Body of pancreas (tissue), 4 donors: ENCODE results near the gene NES.

Experiments used
- POLR2A ChIP-seq, 3 donors: fragments of 450-650 bp; IDR thresholded peaks; one replicate each; pipeline ENCODE4 v1.6.1; 2016; ENCODE audit warnings: antibody characterized with exemption in 3 of 3, mild to moderate bottlenecking in 2 of 3
- TF ChIP-seq, protein P1 (sequence below), 7 experiments: fragments of 450-650 bp in 4 of 7; fragments of 200-600 bp in 3 of 7; sonication (generic) in 3 of 7; IDR thresholded peaks; one replicate each; pipeline ENCODE4 v1.5.1; 2016 to 2019; ENCODE audit warnings: antibody characterized with exemption in 7 of 7

DNA sequence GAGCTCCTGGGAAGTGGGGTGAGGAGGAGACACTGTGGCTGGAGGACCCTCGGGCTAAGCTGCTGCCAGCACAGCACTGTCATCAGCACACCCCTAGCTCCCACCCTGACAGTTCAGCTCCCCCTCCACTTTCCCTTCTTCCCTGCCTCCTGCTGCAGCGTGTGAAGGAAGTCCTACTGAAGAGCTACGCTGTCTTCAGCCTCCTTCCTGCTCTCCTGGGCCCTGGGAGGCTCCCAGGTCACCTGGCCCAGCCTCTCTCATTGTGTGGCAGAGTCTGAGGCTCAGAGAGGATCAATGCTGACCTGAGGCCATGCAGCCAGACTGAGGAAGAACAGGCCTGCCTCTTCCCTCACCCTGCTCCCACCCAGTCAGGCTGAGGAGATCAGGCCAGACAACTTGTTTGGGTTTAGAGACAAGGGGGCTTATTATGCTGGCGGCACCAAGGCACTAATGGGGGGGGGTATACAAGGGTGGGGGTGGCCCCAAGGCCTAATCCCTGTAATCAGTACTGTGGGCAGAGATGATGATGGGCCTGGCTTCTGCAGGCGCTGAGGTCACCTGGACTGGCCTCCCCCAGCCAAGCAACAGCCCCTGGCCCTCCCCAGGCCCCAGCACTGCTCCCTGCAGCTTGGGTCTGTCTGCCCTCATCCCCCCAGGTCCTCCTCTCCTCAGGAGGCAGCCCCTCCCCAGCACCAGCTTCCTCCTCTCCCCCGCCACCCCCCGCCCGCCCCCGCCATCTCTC is 9.1 kb downstream of the NES start:
- TF ChIP-seq POLR2A (IDR thresholded peaks at IDR 0.05): no peak
- TF ChIP-seq, protein P1, sequence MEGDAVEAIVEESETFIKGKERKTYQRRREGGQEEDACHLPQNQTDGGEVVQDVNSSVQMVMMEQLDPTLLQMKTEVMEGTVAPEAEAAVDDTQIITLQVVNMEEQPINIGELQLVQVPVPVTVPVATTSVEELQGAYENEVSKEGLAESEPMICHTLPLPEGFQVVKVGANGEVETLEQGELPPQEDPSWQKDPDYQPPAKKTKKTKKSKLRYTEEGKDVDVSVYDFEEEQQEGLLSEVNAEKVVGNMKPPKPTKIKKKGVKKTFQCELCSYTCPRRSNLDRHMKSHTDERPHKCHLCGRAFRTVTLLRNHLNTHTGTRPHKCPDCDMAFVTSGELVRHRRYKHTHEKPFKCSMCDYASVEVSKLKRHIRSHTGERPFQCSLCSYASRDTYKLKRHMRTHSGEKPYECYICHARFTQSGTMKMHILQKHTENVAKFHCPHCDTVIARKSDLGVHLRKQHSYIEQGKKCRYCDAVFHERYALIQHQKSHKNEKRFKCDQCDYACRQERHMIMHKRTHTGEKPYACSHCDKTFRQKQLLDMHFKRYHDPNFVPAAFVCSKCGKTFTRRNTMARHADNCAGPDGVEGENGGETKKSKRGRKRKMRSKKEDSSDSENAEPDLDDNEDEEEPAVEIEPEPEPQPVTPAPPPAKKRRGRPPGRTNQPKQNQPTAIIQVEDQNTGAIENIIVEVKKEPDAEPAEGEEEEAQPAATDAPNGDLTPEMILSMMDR (IDR thresholded peaks at IDR 0.05): no peak
